ENCODE results near the gene MSI2. TPM values are rescaled to one million over a fixed set of nuclear protein-coding genes. Genes with fewer than 3 reads are reported as not detected.

MSI2 gene
- polyA plus RNA-seq, 3 donors from 2014 or later: 0.88 to 3.6 (median 2.4) TPM

- Mint-ChIP-seq H3K9me3 (no peaks in the 10 kb centered on the region), H3K4me1 (peaks cover 0 to 1% of the 10 kb centered on the region in 2 donors), H3K27me3 (ENCODE audit: low read depth in 3 of 3) (peaks cover 0 to 6% (median 4%) of the 10 kb centered on the region in 3 donors), H3K4me3 (no peak overlapping the region), H3K36me3 (no peaks in the 10 kb centered on the region), H3K27ac (peak overlapping the region in 1 of 6 donors; percentile 42)
- no peak for DNase-seq
These were observed 260.2 kb downstream of the MSI2 start for GRCh38 chr17:57516290-57517230.

- H3K36me3 Mint-ChIP-seq: no peaks in the 10 kb centered on the region
- H3K4me3 Mint-ChIP-seq: no peak overlapping the region
- H3K27me3 Mint-ChIP-seq (ENCODE audit: low read depth in 3 of 3): peaks cover under 1 to 6% (median 4%) of the 10 kb centered on the region in 3 donors
- no peak overlapping the region for H3K27ac Mint-ChIP-seq
- H3K4me1 Mint-ChIP-seq: peaks cover 0 to 1% of the 10 kb centered on the region in 2 donors
- no peak for DNase-seq
- H3K9me3 Mint-ChIP-seq: no peaks in the 10 kb centered on the region
These were observed 260.9 kb downstream of the MSI2 start for GRCh38 chr17:57517273-57517631.

DNA sequence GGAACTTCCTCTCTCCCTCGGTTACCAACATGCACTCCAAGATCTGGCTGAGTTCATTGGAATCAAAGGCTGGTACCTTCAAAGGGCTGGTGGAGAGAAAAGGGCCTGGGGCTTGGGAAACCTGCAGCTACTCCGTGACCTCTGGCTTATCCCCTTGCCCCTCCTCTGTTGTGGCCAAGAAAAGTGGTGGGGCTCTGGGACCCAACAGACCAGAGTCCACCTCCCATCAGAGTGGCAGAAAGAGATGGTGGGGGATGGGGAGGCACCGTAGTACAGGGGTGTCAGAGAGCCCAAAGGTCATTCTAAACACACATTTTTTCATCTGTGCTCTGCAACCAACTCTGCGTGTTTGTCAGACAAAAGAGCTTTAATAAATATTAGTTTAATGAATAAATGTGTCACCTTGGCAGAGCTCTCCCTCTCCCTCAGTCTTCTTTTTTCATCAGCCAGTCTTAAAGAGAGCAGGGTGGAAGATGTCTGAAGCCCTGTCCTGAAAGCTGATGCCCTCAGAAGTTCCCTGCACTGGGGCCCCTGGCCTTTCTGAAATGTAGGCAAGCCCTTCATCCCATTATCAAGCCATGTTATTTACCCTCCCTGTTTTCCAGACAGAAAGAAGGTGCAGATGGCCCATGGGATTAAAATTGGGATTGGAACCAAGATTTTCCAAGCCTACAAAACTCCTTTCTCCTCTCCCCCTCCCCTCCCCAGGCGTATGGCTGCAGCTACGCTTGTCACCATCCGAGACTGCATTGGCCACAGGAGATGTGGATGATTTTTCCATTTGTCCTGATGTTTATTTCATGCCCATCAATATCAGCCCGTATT lies 261.5 kb downstream of the MSI2 start:
- H3K36me3 Mint-ChIP-seq: no peaks in the 10 kb centered on the region
- no peak overlapping the region for H3K4me3 Mint-ChIP-seq
- H3K27me3 Mint-ChIP-seq (ENCODE audit: low read depth in 3 of 3): peaks cover 2 to 7% (median 2%) of the 10 kb centered on the region in 3 donors
- H3K27ac Mint-ChIP-seq: no peak overlapping the region
- no peaks in the 10 kb centered on the region for H3K9me3 Mint-ChIP-seq
- peaks cover 0 to 1% of the 10 kb centered on the region in 2 donors for H3K4me1 Mint-ChIP-seq
- DNase-seq: no peak

- Mint-ChIP-seq H3K27me3 (ENCODE audit: low read depth in 3 of 3) (peaks cover 2 to 7% (median 2%) of the 10 kb centered on the region in 3 donors), H3K9me3 (no peaks in the 10 kb centered on the region), H3K36me3 (no peaks in the 10 kb centered on the region), H3K4me1 (peaks cover 0 to 1% of the 10 kb centered on the region in 2 donors), H3K4me3 (no peak overlapping the region), H3K27ac (no peak overlapping the region)
- DNase-seq: no peak
These were observed 262.6 kb downstream of the MSI2 start for GRCh38 chr17:57518587-57519581.

DNA sequence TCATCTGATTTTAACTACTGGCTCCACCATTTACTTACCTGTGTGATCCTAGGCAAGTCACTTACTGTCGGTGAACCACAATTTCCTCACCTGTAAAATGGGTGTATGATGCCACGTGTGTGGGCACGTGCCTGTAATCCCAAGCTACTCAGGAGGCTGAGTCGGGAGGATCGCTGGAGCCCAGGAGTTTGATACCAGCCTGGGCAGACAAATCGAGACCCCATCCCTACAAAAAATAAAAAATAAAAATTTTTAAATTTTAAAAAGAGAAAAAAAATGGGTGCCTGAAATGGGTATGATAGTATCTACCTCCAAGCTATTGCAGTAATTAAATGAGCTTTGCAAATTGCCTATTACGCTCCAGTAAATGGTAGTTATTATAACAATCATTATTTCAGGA lies 263.5 kb downstream of the MSI2 start:
- Mint-ChIP-seq H3K27ac (no peak overlapping the region), H3K27me3 (ENCODE audit: low read depth in 3 of 3) (peaks cover 2 to 7% (median 2%) of the 10 kb centered on the region in 3 donors), H3K4me3 (no peak overlapping the region), H3K9me3 (no peaks in the 10 kb centered on the region), H3K36me3 (no peaks in the 10 kb centered on the region), H3K4me1 (peaks cover 0 to 1% of the 10 kb centered on the region in 2 donors)
- DNase-seq: no peak

GRCh38 chr17:57521606-57522005 lies 265.3 kb downstream of the MSI2 start:
- H3K4me1 Mint-ChIP-seq: no peaks in the 10 kb centered on the region
- no peaks in the 10 kb centered on the region for H3K9me3 Mint-ChIP-seq
- H3K27me3 Mint-ChIP-seq (ENCODE audit: low read depth in 3 of 3): peaks cover 2 to 7% (median 2%) of the 10 kb centered on the region in 3 donors
- H3K36me3 Mint-ChIP-seq: no peaks in the 10 kb centered on the region
- H3K4me3 Mint-ChIP-seq: no peak overlapping the region
- no peak for DNase-seq
- no peak overlapping the region for H3K27ac Mint-ChIP-seq

- no peaks in the 10 kb centered on the region for H3K4me1 Mint-ChIP-seq
These were observed 266.0 kb downstream of the MSI2 start for GRCh38 chr17:57522042-57523005.

DNA sequence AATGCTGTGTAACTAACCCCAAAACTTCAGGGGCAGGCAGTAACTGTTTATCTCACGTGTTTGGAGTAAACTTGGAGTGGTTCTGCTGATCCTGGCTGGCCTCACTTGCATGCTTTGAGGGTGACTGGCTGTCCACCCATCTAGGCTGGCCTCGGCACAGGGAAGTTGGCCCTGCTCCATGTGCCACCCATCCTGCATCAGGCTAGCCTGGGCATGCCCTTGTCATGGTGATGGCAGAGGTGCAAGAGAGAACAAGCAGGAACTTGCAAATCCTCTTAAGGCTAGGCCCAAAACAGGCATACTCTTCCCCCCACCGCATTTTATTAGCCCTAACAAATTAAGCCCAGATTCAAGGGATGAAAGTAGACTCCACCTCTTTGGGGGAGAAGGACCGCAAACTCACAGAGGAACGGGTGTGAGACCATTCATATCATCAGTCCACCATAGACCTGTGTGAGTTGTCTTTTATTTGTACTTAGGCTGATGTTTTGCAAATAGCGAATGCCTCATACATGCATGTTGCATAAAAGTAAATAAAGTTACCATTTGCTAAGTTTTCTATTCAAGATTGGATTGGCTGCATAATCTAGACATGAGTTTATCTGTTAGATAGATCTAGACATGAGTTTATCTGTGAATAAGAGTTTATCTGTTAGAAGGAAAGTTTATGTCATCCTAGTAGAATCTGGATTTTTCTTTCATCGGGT lies 267.8 kb downstream of the MSI2 start:
- no peak overlapping the region for H3K4me3 Mint-ChIP-seq
- H3K4me1 Mint-ChIP-seq: no peaks in the 10 kb centered on the region
- H3K27ac Mint-ChIP-seq: peak overlapping the region in 1 of 6 donors; percentile 28
- DNase-seq: no peak
- no peaks in the 10 kb centered on the region for H3K36me3 Mint-ChIP-seq
- H3K9me3 Mint-ChIP-seq: no peaks in the 10 kb centered on the region
- H3K27me3 Mint-ChIP-seq (ENCODE audit: low read depth in 3 of 3): peaks cover 0 to 2% (median 1%) of the 10 kb centered on the region in 3 donors

More at GRCh38 chr17:57522042-57523005, 266.0 kb downstream of the MSI2 start:
- H3K36me3 Mint-ChIP-seq: no peaks in the 10 kb centered on the region
- H3K27ac Mint-ChIP-seq: no peak overlapping the region
- peaks cover 2 to 3% (median 2%) of the 10 kb centered on the region in 3 donors for H3K27me3 Mint-ChIP-seq (ENCODE audit: low read depth in 3 of 3)
- no peaks in the 10 kb centered on the region for H3K9me3 Mint-ChIP-seq
- H3K4me3 Mint-ChIP-seq: no peak overlapping the region
- no peak for DNase-seq

DNA sequence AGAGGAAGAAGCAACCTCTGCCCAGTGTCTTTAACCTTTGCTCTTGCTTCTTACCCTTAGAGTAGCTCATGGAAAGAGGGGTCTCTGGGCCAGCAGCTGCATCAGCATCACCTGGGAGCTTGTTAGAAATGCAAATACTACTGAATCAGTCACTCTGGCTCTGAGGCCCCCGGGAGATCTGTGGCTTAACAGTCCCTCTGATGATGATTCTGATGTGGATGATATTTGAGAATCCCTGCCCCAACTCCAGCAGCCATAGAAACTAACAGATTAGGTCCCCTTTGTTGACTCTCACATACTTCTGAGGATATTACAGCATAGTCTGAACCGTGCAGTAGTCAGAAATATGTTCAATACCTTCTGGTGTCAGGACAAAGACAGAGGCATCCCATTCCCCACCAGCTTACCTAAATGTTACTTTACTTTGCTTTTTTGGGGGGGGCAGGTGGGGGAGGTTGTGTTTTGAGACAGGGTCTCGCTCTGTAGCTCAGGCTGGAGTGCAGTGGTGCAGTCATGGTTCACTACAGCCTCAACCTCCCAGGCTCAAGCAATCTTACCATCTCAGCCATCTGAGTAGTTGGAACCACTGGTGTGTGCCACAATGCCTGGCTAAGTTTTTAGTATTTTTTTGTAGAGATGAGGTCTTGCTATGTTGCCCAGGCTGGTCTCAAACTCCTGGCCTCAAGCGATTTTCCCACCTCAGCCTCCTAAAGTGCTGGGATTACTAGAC lies 268.7 kb downstream of the MSI2 start:
- H3K36me3 Mint-ChIP-seq: no peaks in the 10 kb centered on the region
- H3K4me1 Mint-ChIP-seq: peaks cover 5 to 6% of the 10 kb centered on the region in 2 donors
- peaks cover 0 to 3% (median 2%) of the 10 kb centered on the region in 3 donors for H3K27me3 Mint-ChIP-seq (ENCODE audit: low read depth in 3 of 3)
- DNase-seq: no peak
- H3K27ac Mint-ChIP-seq: no peak overlapping the region
- no peak overlapping the region for H3K4me3 Mint-ChIP-seq
- H3K9me3 Mint-ChIP-seq: no peaks in the 10 kb centered on the region

DNA sequence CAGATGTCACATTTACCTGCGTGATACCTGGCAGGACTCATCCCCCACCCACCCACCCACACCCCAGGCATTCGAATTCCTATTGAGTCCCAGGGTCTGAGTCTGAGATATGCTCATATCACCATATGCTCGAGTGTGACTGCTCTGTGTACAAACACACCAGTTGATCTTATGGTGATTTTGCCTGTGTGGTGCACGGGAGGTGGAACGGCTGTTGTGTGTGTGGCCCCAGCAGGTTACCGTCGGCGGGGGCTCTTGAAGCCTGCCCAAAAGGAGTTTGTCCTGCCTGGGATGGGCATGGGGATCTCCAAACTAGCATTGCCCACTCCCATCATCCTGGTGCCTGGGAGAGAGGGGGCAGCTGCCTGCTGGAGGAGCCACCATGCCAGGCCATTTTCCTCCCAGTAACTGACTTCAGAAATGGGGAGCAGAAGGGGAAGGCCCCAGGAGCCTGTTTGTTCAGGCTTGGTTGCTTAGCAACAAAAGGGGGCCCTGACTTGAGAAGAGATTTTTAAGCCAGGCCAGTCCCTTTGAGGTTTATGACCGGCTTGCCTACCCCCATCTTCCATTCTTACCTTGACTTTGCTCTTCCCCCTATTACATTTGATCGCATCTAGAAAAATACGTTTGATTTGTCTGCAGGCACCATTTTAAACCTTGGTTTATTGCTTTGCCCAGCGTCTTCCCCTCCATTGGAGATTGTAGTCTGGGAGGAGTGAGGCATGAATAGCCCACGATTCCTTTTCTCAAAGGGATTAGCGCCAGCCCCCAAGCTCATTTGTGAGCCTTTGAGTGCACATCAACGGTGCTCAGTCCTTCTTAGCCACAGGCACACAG lies 271.1 kb downstream of the MSI2 start:
- Mint-ChIP-seq H3K4me3 (no peak overlapping the region), H3K9me3 (no peaks in the 10 kb centered on the region), H3K27ac (no peak overlapping the region), H3K27me3 (ENCODE audit: low read depth in 3 of 3) (peaks cover 0 to 3% (median 0%) of the 10 kb centered on the region in 3 donors), H3K4me1 (peaks cover 14 to 16% of the 10 kb centered on the region in 2 donors), H3K36me3 (no peaks in the 10 kb centered on the region)
- DNase-seq: no peak

DNA sequence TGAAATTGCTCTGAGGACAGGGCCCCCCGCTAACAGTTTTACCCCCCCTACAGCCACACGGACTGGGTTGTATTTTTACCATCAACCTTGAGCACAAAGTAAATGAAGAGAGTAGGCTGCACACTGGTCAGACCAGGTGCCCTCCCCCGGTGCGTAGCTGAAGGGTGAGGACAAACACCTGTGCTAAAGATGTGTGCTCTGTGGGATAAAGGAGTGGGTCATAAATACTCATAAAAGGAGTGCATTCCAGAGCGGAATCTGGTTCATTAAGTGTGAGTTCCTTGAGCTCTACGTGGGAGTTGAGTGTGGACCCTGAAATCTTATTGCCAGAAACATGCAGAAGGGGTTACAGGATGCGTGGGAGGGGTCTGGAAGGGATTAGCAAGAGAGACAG lies 271.7 kb downstream of the MSI2 start:
- DNase-seq: no peak
- Mint-ChIP-seq H3K27ac (no peak overlapping the region), H3K4me3 (no peak overlapping the region), H3K27me3 (ENCODE audit: low read depth in 3 of 3) (peaks cover 0 to 2% (median 0%) of the 10 kb centered on the region in 3 donors), H3K4me1 (peaks cover 14 to 16% of the 10 kb centered on the region in 2 donors), H3K36me3 (no peaks in the 10 kb centered on the region), H3K9me3 (no peaks in the 10 kb centered on the region)

Measured in immature natural killer cell (primary cell).